Measurements from ENCODE around the gene UBE2R2. TPM values are rescaled to one million over a fixed set of nuclear protein-coding genes. Genes with fewer than 3 reads are reported as not detected.
A peak's percentile ranks its signal among the peaks of the same experiment; 100 is the strongest.

Gene UBE2R2
- total RNA-seq, 2 experiments from 2014 or later = 22.7 to 24.5 TPM

DNA sequence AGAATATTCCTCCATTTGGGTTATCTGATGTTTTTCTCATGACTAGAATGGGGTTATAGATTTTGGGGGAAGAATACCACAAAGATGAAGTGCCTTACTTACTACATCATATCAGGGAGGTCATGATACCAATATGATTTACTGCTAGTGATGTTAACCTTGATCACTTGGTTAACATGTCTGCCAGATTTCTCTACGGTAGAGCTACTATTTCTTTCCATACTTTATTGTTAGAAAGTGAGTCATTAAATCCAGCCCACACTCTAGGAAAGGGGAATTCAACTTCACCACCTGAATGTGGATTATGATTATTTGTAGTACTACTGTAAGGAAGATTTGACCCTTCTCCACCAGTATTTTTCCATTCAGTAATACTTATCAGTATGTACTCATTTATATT, 64.7 kb downstream of the UBE2R2 start:
- TF ChIP-seq, protein P1, sequence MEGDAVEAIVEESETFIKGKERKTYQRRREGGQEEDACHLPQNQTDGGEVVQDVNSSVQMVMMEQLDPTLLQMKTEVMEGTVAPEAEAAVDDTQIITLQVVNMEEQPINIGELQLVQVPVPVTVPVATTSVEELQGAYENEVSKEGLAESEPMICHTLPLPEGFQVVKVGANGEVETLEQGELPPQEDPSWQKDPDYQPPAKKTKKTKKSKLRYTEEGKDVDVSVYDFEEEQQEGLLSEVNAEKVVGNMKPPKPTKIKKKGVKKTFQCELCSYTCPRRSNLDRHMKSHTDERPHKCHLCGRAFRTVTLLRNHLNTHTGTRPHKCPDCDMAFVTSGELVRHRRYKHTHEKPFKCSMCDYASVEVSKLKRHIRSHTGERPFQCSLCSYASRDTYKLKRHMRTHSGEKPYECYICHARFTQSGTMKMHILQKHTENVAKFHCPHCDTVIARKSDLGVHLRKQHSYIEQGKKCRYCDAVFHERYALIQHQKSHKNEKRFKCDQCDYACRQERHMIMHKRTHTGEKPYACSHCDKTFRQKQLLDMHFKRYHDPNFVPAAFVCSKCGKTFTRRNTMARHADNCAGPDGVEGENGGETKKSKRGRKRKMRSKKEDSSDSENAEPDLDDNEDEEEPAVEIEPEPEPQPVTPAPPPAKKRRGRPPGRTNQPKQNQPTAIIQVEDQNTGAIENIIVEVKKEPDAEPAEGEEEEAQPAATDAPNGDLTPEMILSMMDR (IDR thresholded peaks at IDR 0.05) = no peak
- DNase-seq (no peak), ATAC-seq (ENCODE audit: poor library complexity) (no peak)
- Mint-ChIP-seq H3K27me3 (no peaks in the 10 kb centered on the region), H3K4me3 (no peak overlapping the region), H3K9me3 (no peaks in the 10 kb centered on the region), H3K27ac (peak overlapping the region; percentile 35), H3K36me3 (ENCODE audit: low read depth) (peaks cover 2% of the 10 kb centered on the region), H3K4me1 (ENCODE audit: low read depth) (peaks cover 64% of the 10 kb centered on the region)
- H3K36me3 ChIP-seq (ENCODE audit: insufficient read depth, low read length) = peaks cover 2% of the 10 kb centered on the region
- H3K9me3 ChIP-seq (ENCODE audit: control insufficient read depth in 1 of 2, insufficient read depth in 1 of 2, low read length in 2 of 2) = no peaks in the 10 kb centered on the region
- ChIA-PET POLR2A (no interaction called here), CTCF (interaction anchor here (1.0 kb wide), 1 partner anchor 68 kb away, joined by 3 read pairs; no protein-coding TSS in a partner anchor)
- no peak overlapping the region for H3K27ac ChIP-seq (ENCODE audit: low read depth in 1 of 2, low read length in 2 of 2)
- no peaks in the 10 kb centered on the region for H3K27me3 ChIP-seq (ENCODE audit: control insufficient read depth in 1 of 2, insufficient read depth in 2 of 2, low read length in 2 of 2)
- intact Hi-C loops (cut with DNase I, micrococcal nuclease) = no loop called here
- H3K4me3 ChIP-seq (ENCODE audit: low read length) = no peak overlapping the region
- H3K4me1 ChIP-seq (ENCODE audit: insufficient read depth, low read length) = peaks cover 19% of the 10 kb centered on the region

DNA sequence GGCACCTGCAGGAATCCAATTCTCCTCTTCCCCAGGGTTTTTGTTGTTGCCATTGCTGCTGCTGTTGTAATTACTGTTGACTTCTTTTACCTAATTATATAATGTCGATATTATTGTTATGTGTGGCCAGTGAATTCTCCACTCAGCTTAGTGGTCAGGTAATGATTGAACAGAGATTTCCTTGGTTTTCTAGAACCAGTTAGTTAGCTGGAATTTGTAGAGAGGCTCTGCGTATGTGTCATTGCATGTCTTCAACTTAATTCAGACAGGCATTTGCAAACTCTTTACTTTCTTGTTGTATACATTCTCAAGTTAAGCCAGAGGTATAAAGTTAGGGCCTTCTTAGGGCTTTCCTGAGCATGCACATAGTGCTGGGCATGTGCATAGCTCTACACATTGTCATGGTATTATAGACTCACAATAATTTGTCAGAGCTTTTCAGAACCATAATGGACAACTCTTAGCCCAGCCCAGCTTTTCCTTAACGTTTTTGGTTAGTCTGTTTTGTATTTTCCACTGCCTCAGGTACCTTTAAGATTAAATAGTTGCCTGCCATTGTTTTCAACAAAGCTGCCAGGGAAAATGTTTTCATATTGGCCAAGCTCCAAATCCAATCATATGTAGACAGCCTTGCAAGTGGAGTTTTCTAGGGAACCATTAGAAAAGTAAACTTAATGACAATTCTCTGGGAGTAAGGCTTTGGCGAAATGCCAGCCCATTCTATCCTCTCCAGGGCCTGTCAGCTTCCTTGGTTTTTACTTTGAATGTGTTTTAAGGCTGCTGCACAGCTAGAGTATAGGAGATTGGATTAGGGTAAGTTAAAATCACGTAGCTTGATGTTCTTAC, 68.1 kb downstream of the UBE2R2 start:
- intact Hi-C loops (cut with DNase I, micrococcal nuclease) = no loop called here
- Mint-ChIP-seq H3K27ac (peak overlapping the region; percentile 77), H3K36me3 (ENCODE audit: low read depth) (peaks cover 28% of the 10 kb centered on the region), H3K27me3 (no peaks in the 10 kb centered on the region), H3K4me1 (ENCODE audit: low read depth) (peaks cover 44% of the 10 kb centered on the region), H3K9me3 (no peaks in the 10 kb centered on the region), H3K4me3 (no peak overlapping the region)
- POLR2A ChIA-PET = interaction anchor here (0.7 to 1.0 kb wide), 2 partner anchors 9 to 26 kb away, joined by 4 read pairs; no protein-coding TSS in a partner anchor
- TF ChIP-seq, protein P1 (IDR thresholded peaks at IDR 0.05) = no peak
- H3K4me1 ChIP-seq (ENCODE audit: insufficient read depth, low read length) = peaks cover 8% of the 10 kb centered on the region
- DNase-seq (no peak), ATAC-seq (ENCODE audit: poor library complexity) (no peak)
- no peak overlapping the region for H3K27ac ChIP-seq (ENCODE audit: low read depth in 1 of 2, low read length in 2 of 2)
- H3K4me3 ChIP-seq (ENCODE audit: low read length) = no peak overlapping the region
- H3K27me3 ChIP-seq (ENCODE audit: control insufficient read depth in 1 of 2, insufficient read depth in 2 of 2, low read length in 2 of 2) = no peaks in the 10 kb centered on the region
- no peaks in the 10 kb centered on the region for H3K9me3 ChIP-seq (ENCODE audit: control insufficient read depth in 1 of 2, insufficient read depth in 1 of 2, low read length in 2 of 2)
- peaks cover 16% of the 10 kb centered on the region for H3K36me3 ChIP-seq (ENCODE audit: insufficient read depth, low read length)
- CTCF ChIA-PET = interaction anchor here (1.4 kb wide), 1 partner anchor 72 kb away, joined by 4 read pairs; no protein-coding TSS in a partner anchor

DNA sequence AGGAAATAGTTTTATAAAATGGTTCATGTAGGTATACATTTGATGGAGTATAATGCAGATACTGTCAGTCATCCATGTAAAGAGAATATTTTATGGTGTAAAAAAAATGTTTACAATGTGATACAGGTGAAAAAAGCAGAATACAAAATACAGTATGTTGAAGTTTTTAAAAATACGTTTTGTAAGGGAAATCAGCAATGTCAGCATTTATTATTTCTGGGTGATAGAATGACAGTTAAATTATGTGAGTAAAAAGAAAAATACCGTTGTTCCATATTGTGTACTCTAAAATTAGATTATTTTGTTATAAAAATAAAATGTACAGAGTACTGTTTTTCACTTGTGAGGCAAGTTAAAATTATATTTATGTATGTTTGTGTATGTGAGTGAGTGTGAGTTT, 69.0 kb downstream of the UBE2R2 start:
- Mint-ChIP-seq H3K4me1 (ENCODE audit: low read depth) (peaks cover 35% of the 10 kb centered on the region), H3K27me3 (no peaks in the 10 kb centered on the region), H3K27ac (peak overlapping the region; percentile 77), H3K9me3 (no peaks in the 10 kb centered on the region), H3K4me3 (no peak overlapping the region), H3K36me3 (ENCODE audit: low read depth) (peaks cover 35% of the 10 kb centered on the region)
- Histone ChIP-seq H3K9me3 (ENCODE audit: control insufficient read depth in 1 of 2, insufficient read depth in 1 of 2, low read length in 2 of 2) (no peaks in the 10 kb centered on the region), H3K36me3 (ENCODE audit: insufficient read depth, low read length) (peaks cover 18% of the 10 kb centered on the region), H3K27me3 (ENCODE audit: control insufficient read depth in 1 of 2, insufficient read depth in 2 of 2, low read length in 2 of 2) (no peaks in the 10 kb centered on the region), H3K4me1 (ENCODE audit: insufficient read depth, low read length) (peaks cover 5% of the 10 kb centered on the region), H3K4me3 (ENCODE audit: low read length) (no peak overlapping the region), H3K27ac (ENCODE audit: low read depth in 1 of 2, low read length in 2 of 2) (no peak overlapping the region)
- intact Hi-C loops (cut with DNase I, micrococcal nuclease) = no loop called here
- ChIA-PET POLR2A (no interaction called here), CTCF (no interaction called here)
- TF ChIP-seq, protein P1 (IDR thresholded peaks at IDR 0.05) = no peak
- DNase-seq = no peak
- ATAC-seq (ENCODE audit: poor library complexity) = no peak

Data from CD4-positive, alpha-beta T cell (primary cell).